Measurements from ENCODE around the gene PPFIA3.
A peak's percentile ranks its signal among the peaks of the same experiment; 100 is the strongest.

PPFIA3 gene

GRCh38 chr19:49116544-49116943 lies 2.8 kb upstream of the PPFIA3 start:
- TF ChIP-seq, protein P1, sequence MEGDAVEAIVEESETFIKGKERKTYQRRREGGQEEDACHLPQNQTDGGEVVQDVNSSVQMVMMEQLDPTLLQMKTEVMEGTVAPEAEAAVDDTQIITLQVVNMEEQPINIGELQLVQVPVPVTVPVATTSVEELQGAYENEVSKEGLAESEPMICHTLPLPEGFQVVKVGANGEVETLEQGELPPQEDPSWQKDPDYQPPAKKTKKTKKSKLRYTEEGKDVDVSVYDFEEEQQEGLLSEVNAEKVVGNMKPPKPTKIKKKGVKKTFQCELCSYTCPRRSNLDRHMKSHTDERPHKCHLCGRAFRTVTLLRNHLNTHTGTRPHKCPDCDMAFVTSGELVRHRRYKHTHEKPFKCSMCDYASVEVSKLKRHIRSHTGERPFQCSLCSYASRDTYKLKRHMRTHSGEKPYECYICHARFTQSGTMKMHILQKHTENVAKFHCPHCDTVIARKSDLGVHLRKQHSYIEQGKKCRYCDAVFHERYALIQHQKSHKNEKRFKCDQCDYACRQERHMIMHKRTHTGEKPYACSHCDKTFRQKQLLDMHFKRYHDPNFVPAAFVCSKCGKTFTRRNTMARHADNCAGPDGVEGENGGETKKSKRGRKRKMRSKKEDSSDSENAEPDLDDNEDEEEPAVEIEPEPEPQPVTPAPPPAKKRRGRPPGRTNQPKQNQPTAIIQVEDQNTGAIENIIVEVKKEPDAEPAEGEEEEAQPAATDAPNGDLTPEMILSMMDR (IDR thresholded peaks at IDR 0.05) = no peak
- no peak overlapping the region for H3K4me3 ChIP-seq (ENCODE audit: low read depth, low read length)
- peaks cover 21% of the 10 kb centered on the region for H3K4me1 ChIP-seq
- H3K79me2 ChIP-seq = no peaks in the 10 kb centered on the region
- no peaks in the 10 kb centered on the region for H3K36me3 ChIP-seq (ENCODE audit: control insufficient read depth, insufficient read depth, low read length)
- no peaks in the 10 kb centered on the region for H3K9me3 ChIP-seq (ENCODE audit: control insufficient read depth, low read length)
- H3K27ac ChIP-seq = no peak overlapping the region
- H3K9ac ChIP-seq = no peak overlapping the region
- no peak overlapping the region for H3K4me2 ChIP-seq (ENCODE audit: low read length)
- H2AFZ ChIP-seq = no peak overlapping the region
- no peaks in the 10 kb centered on the region for H3K27me3 ChIP-seq (ENCODE audit: control insufficient read depth, insufficient read depth, low read length)

GRCh38 chr19:49117677-49118564 lies 1.4 kb upstream of the PPFIA3 start:
- peak overlapping the region; percentile 95 for H2AFZ ChIP-seq
- peak overlapping the region; percentile 91 for H3K4me3 ChIP-seq (ENCODE audit: low read depth, low read length)
- H3K4me2 ChIP-seq (ENCODE audit: low read length) = peak overlapping the region; percentile 100
- H3K27me3 ChIP-seq (ENCODE audit: control insufficient read depth, insufficient read depth, low read length) = no peaks in the 10 kb centered on the region
- H3K27ac ChIP-seq = peak overlapping the region; percentile 96
- peaks cover 21% of the 10 kb centered on the region for H3K4me1 ChIP-seq
- no peaks in the 10 kb centered on the region for H3K36me3 ChIP-seq (ENCODE audit: control insufficient read depth, insufficient read depth, low read length)
- TF ChIP-seq, protein P1 (IDR thresholded peaks at IDR 0.05) = no peak
- no peak overlapping the region for H3K9ac ChIP-seq
- no peaks in the 10 kb centered on the region for H3K9me3 ChIP-seq (ENCODE audit: control insufficient read depth, low read length)
- no peaks in the 10 kb centered on the region for H3K79me2 ChIP-seq

DNA sequence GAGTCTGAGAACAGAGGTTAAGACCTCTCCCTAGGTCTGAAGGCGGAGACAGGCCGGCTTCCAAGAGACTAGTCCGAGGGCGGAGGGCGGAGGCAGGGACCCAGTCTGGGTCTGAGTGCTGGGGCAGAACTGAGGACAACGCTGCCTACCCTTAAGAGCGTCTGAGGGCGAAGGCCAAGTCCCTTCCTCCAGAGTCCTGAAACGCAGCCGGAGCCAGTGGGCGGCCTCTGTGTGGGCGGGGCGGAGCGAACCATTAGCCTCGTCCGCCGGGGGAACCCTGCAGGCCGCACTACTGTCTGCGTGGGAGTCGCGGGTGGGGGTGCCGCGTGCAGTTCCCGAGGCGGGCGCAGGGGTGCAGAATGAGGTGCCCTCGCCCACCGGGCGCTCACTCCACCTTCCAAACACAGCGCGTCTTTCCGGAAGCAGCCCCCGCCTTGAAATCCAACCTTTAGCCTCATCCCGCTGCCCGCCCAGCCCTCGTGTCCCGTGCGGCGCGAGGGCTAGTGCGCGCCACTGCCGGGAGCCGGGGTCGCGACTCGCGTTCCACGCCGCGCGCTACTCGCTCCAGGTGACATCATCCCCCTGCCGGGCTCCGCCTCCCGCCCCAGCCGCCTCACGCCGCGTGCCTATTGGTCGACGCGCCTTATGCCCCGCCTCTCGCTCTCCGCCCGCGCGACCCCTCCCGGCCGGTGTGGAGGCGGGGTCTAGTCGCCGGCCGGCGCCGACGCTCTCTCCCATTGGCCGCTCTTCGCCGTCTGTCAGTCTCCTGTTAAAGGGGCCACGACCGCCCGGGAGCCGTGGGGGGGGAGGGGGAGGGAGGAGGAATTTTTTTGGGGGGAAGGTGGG lies 556 bp upstream of the PPFIA3 start, which contains the start of gene C19orf73:
Gene C19orf73 (minus strand): TSS at position 579 of the 846 bp plus-strand sequence. CDS start 121 bp downstream, at position 458.
- Histone ChIP-seq H3K9ac (peak within 1 kb of the TSS; percentile 69), H3K79me2 (no peaks in the 10 kb centered on the region), H3K27ac (peak within 1 kb of the TSS; percentile 96), H3K36me3 (ENCODE audit: control insufficient read depth, insufficient read depth, low read length) (no peaks in the 10 kb centered on the region), H3K9me3 (ENCODE audit: control insufficient read depth, low read length) (no peaks in the 10 kb centered on the region), H2AFZ (peak within 1 kb of the TSS; percentile 95), H3K4me2 (ENCODE audit: low read length) (peak within 1 kb of the TSS; percentile 100), H3K4me3 (ENCODE audit: low read depth, low read length) (peak within 1 kb of the TSS; percentile 91), H3K27me3 (ENCODE audit: control insufficient read depth, insufficient read depth, low read length) (no peaks in the 10 kb centered on the region), H3K4me1 (peaks cover 19% of the 10 kb centered on the region)
- TF ChIP-seq, protein P1 (IDR thresholded peaks at IDR 0.05) = no peak

- Histone ChIP-seq H3K4me1 (peaks cover 17% of the 10 kb centered on the region), H3K27ac (no peak overlapping the region), H3K36me3 (ENCODE audit: control insufficient read depth, insufficient read depth, low read length) (no peaks in the 10 kb centered on the region), H3K4me2 (ENCODE audit: low read length) (peak overlapping the region; percentile 91), H3K79me2 (no peaks in the 10 kb centered on the region), H2AFZ (peak overlapping the region; percentile 95), H3K9me3 (ENCODE audit: control insufficient read depth, low read length) (no peaks in the 10 kb centered on the region), H3K9ac (peak overlapping the region; percentile 69), H3K4me3 (ENCODE audit: low read depth, low read length) (no peak overlapping the region), H3K27me3 (ENCODE audit: control insufficient read depth, insufficient read depth, low read length) (no peaks in the 10 kb centered on the region)
- TF ChIP-seq, protein P1 (IDR thresholded peaks at IDR 0.05) = no peak
These were observed 960 bp downstream of the PPFIA3 start for GRCh38 chr19:49120325-49120683.
